GM18526 (cell line): Measurements from ENCODE around the gene VSIR.

Experiments
- POLR2A ChIP-seq: IDR thresholded peaks from 3 replicates; pipeline ENCODE4 v1.6.1; 2011; ENCODE audit not compliant: insufficient read length; ENCODE audit errors: extremely low read depth

VSIR gene

GRCh38 chr10:71810048-71810750 lies 36.9 kb upstream of the VSIR start:
- TF ChIP-seq POLR2A = no peak

GRCh38 chr10:71809628-71810027 lies 36.3 kb upstream of the VSIR start:
- TF ChIP-seq POLR2A = no peak

GRCh38 chr10:71807557-71808510 lies 34.5 kb upstream of the VSIR start:
- no peak for TF ChIP-seq POLR2A

GRCh38 chr10:71806704-71807556 lies 33.6 kb upstream of the VSIR start:
- TF ChIP-seq POLR2A = no peak

- TF ChIP-seq POLR2A = no peak
Measured at GRCh38 chr10:71805776-71806703, 32.7 kb upstream of the VSIR start.

- TF ChIP-seq POLR2A = no peak
Measured at GRCh38 chr10:71804077-71804476, 30.8 kb upstream of the VSIR start.

GRCh38 chr10:71802715-71803488 lies 29.6 kb upstream of the VSIR start:
- TF ChIP-seq POLR2A = no peak

GRCh38 chr10:71802235-71802634 lies 28.9 kb upstream of the VSIR start:
- no peak for TF ChIP-seq POLR2A

- no peak for TF ChIP-seq POLR2A
Measured at GRCh38 chr10:71801361-71801760, 28.0 kb upstream of the VSIR start.

- TF ChIP-seq POLR2A = no peak
Measured at GRCh38 chr10:71799608-71800453, 26.5 kb upstream of the VSIR start.

GRCh38 chr10:71799112-71799511 lies 25.8 kb upstream of the VSIR start:
- TF ChIP-seq POLR2A = no peak

GRCh38 chr10:71798308-71798624 lies 24.9 kb upstream of the VSIR start:
- TF ChIP-seq POLR2A = no peak
